Measurements from ENCODE around the gene PRRT2.

PRRT2 gene

GRCh38 chr16:29836623-29837022 is 24.6 kb downstream of the PRRT2 start:
- TF ChIP-seq, protein P1, sequence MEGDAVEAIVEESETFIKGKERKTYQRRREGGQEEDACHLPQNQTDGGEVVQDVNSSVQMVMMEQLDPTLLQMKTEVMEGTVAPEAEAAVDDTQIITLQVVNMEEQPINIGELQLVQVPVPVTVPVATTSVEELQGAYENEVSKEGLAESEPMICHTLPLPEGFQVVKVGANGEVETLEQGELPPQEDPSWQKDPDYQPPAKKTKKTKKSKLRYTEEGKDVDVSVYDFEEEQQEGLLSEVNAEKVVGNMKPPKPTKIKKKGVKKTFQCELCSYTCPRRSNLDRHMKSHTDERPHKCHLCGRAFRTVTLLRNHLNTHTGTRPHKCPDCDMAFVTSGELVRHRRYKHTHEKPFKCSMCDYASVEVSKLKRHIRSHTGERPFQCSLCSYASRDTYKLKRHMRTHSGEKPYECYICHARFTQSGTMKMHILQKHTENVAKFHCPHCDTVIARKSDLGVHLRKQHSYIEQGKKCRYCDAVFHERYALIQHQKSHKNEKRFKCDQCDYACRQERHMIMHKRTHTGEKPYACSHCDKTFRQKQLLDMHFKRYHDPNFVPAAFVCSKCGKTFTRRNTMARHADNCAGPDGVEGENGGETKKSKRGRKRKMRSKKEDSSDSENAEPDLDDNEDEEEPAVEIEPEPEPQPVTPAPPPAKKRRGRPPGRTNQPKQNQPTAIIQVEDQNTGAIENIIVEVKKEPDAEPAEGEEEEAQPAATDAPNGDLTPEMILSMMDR (IDR thresholded peaks at IDR 0.05; ENCODE audit: borderline replicate concordance, control extremely low read depth, extremely low read depth, insufficient read depth, missing control alignments) = no peak
- in situ Hi-C loops (cut with MboI; ENCODE audit: low sequenced_read_pairs, unreplicated experiment) = no loop called here

GRCh38 chr16:29837841-29838240 is 25.8 kb downstream of the PRRT2 start:
- in situ Hi-C loops (cut with MboI; ENCODE audit: low sequenced_read_pairs, unreplicated experiment) = no loop called here
- TF ChIP-seq, protein P1 (IDR thresholded peaks at IDR 0.05; ENCODE audit: borderline replicate concordance, control extremely low read depth, extremely low read depth, insufficient read depth, missing control alignments) = no peak
- DNase-seq (ENCODE audit: low spot score) = no peak

More at GRCh38 chr16:29836623-29837022, 24.6 kb downstream of the PRRT2 start:
- DNase-seq (ENCODE audit: low spot score) = no peak

DNA sequence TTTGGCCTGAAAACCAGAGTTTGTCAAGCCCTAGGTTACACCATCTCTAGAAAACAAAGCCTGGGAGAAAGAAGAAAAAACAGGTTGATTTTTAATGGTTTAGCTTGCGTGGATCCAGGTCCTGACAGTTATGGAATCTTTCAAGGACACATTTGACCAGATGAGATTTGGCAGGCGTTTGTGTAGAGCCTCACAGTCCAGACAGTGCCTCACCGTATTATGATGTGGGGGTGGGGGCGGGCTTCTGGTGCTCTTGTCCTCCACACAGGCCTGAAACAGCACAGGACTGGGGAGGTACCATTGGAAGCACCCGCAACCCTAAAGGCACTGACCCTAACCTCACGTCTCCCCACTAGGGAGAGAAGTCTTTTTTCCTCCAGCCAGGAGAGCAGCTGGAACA is 27.8 kb downstream of the PRRT2 start:
- no peak for DNase-seq (ENCODE audit: low spot score)
- TF ChIP-seq, protein P1 (IDR thresholded peaks at IDR 0.05; ENCODE audit: borderline replicate concordance, control extremely low read depth, extremely low read depth, insufficient read depth, missing control alignments) = no peak
- in situ Hi-C loops (cut with MboI; ENCODE audit: low sequenced_read_pairs, unreplicated experiment) = no loop called here

DNA sequence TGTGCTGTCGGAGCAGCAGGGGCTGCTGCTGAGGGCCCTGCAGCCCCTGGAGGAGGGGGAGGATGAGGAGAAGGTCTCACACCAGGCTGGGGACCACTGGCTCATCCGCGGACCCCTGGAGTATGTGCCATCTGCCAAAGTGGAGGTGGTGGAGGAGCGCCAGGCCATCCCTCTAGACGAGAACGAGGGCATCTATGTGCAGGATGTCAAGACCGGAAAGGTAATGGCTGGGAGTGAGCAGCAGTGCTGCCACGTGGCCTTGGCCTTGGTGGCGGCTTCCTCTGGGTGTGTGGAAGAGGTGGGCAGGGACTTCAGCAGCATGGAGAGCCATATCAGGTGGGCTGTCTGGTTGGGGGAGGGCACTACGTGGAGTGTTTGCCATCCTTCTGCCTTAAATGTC is 28.2 kb downstream of the PRRT2 start:
- in situ Hi-C loops (cut with MboI; ENCODE audit: low sequenced_read_pairs, unreplicated experiment) = no loop called here
- DNase-seq (ENCODE audit: low spot score) = no peak
- TF ChIP-seq, protein P1 (IDR thresholded peaks at IDR 0.05; ENCODE audit: borderline replicate concordance, control extremely low read depth, extremely low read depth, insufficient read depth, missing control alignments) = no peak

DNA sequence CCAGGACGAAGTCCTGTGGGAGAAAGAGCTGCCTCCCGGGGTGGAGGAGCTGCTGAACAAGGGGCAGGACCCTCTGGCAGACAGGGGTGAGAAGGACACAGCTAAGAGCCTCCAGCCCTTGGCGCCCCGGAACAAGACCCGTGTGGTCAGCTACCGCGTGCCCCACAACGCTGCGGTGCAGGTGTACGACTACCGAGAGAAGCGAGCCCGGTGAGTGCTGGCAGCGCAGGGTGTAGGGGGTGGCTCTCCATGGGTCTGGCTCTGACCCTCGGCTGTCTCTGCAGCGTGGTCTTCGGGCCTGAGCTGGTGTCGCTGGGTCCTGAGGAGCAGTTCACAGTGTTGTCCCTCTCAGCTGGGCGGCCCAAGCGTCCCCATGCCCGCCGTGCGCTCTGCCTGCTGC is 29.6 kb downstream of the PRRT2 start:
- DNase-seq (ENCODE audit: low spot score) = no peak
- in situ Hi-C loops (cut with MboI; ENCODE audit: low sequenced_read_pairs, unreplicated experiment) = no loop called here
- TF ChIP-seq, protein P1 (IDR thresholded peaks at IDR 0.05; ENCODE audit: borderline replicate concordance, control extremely low read depth, extremely low read depth, insufficient read depth, missing control alignments) = no peak

- TF ChIP-seq, protein P1 (IDR thresholded peaks at IDR 0.05; ENCODE audit: borderline replicate concordance, control extremely low read depth, extremely low read depth, insufficient read depth, missing control alignments) = no peak
- no peak for DNase-seq (ENCODE audit: low spot score)
- in situ Hi-C loops (cut with MboI; ENCODE audit: low sequenced_read_pairs, unreplicated experiment) = no loop called here
Measured at GRCh38 chr16:29842732-29843346, 30.8 kb downstream of the PRRT2 start.

Data from GM13976 (cell line).